ENCODE measurements around the gene SRRT. TPM values are rescaled to one million over a fixed set of nuclear protein-coding genes. Genes with fewer than 3 reads are reported as not detected.

Gene SRRT
- total and polyA plus RNA-seq, 7 donors: 31.8 to 106 (median 45.6) TPM

DNA sequence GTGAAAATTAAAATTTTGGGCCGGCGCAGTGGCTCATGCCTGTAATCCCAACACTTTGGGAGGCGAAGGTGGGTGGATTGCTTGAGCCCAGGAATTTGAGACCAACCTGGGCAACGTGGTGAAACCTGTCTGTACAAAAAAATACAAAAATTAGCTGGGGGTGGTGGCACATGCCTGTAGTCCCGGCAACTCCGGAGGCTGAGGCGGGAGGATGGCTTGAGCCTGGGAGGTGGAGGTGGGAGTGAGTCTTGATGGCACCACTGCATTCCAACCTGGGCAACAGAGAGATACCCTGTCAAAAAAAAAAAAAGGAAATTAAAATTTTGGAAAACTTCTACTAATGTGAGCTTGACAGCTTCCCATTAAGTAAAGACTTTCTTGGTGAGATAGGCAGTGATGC, 3.1 kb downstream of the SRRT start:
- Histone ChIP-seq H3K4me3 (no peak overlapping the region), H3K27ac (no peak overlapping the region), H3K9me3 (no peaks in the 10 kb centered on the region), H3K4me1 (peaks cover 0 to 38% (median 32%) of the 10 kb centered on the region in 4 donors), H3K27me3 (no peaks in the 10 kb centered on the region), H3K36me3 (peaks cover 16 to 57% (median 26%) of the 10 kb centered on the region in 4 donors)
- intact Hi-C loops (cut with DNase I): loop anchor here (10.0 kb wide), 1 partner anchor 263 kb away; the partner anchor contains the start of gene MOSPD3
- TF ChIP-seq, protein P1, sequence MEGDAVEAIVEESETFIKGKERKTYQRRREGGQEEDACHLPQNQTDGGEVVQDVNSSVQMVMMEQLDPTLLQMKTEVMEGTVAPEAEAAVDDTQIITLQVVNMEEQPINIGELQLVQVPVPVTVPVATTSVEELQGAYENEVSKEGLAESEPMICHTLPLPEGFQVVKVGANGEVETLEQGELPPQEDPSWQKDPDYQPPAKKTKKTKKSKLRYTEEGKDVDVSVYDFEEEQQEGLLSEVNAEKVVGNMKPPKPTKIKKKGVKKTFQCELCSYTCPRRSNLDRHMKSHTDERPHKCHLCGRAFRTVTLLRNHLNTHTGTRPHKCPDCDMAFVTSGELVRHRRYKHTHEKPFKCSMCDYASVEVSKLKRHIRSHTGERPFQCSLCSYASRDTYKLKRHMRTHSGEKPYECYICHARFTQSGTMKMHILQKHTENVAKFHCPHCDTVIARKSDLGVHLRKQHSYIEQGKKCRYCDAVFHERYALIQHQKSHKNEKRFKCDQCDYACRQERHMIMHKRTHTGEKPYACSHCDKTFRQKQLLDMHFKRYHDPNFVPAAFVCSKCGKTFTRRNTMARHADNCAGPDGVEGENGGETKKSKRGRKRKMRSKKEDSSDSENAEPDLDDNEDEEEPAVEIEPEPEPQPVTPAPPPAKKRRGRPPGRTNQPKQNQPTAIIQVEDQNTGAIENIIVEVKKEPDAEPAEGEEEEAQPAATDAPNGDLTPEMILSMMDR (IDR thresholded peaks at IDR 0.05): no peak
- TF ChIP-seq POLR2A (IDR thresholded peaks at IDR 0.05) (no peak), EP300 (IDR thresholded peaks at IDR 0.05) (no peak), POLR2AphosphoS5 (IDR thresholded peaks at IDR 0.05) (no peak)
- 85 to 89% methylated on average over 7 of the region's 7 CpGs for WGBS, 2 donors
- DNase-seq: no peak

DNA sequence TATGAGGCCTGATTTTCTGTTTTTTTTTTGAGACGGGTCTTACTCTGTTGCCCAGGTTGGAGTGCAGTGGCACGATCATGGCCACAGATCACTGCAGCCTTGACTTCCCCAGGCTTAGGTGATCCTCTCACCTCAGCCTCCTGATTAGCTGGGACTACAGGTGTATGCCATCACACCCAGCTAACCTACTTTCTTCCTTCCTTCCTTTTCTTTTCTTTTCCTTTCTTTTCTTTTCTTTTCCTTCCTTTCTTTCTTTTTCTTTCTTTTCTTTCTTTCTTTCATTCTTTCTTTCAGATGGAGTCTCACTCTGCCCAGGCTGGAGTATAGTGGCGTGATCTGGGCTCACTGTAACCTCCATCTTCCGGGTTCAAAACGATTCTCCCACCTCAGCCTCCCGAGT, 3.8 kb downstream of the SRRT start:
- Histone ChIP-seq H3K27me3 (no peaks in the 10 kb centered on the region), H3K27ac (no peak overlapping the region), H3K4me1 (peaks cover 0 to 38% (median 32%) of the 10 kb centered on the region in 4 donors), H3K4me3 (no peak overlapping the region), H3K36me3 (peaks cover 19 to 57% (median 28%) of the 10 kb centered on the region in 4 donors), H3K9me3 (no peaks in the 10 kb centered on the region)
- 72 to 88% methylated on average over 6 of the region's 6 CpGs for WGBS, 2 donors
- no peak for DNase-seq
- TF ChIP-seq EP300 (IDR thresholded peaks at IDR 0.05): no peak
- TF ChIP-seq POLR2A (IDR thresholded peaks at IDR 0.05): no peak
- TF ChIP-seq POLR2AphosphoS5 (IDR thresholded peaks at IDR 0.05): no peak
- TF ChIP-seq, protein P1 (IDR thresholded peaks at IDR 0.05): no peak
- intact Hi-C loops (cut with DNase I): loop anchor here (10.0 kb wide), 1 partner anchor 264 kb away; the partner anchor contains the start of gene MOSPD3

DNA sequence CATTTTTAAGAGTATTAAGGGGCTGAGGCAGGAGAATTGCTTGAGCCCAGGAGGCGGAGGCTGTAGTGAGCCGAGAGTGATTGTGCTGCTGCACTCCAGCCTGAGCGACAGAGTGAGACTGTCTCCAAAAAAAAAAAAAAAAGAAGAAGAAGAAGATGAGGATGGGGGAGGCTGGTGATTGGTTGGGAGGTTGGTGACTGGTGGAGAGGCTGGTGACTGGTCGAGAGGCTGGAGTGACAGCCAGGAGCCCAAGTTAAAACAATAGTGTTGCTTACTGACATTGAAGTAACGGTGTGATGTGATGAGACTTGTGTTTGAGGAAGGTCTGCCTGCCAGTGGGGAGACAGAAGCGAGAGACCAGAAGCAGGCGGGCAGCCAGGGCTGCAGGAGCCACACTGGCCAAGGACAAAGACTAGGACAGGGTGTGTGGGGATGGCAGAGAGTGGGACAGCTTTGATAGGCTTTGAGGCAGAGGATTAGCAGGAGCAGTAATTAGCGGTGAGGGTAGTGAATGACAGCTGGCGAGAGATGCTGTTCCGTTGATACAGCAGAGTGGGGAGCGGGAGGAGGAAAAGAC, 4.9 kb downstream of the SRRT start:
- TF ChIP-seq POLR2A (IDR thresholded peaks at IDR 0.05) (no peak), POLR2AphosphoS5 (IDR thresholded peaks at IDR 0.05) (no peak), EP300 (IDR thresholded peaks at IDR 0.05) (no peak)
- TF ChIP-seq, protein P1 (IDR thresholded peaks at IDR 0.05): no peak
- no peak overlapping the region for H3K27ac ChIP-seq
- no peaks in the 10 kb centered on the region for H3K27me3 ChIP-seq
- no peak overlapping the region for H3K4me3 ChIP-seq
- DNase-seq: no peak
- intact Hi-C loops (cut with DNase I): loop anchor here (10.0 kb wide), 1 partner anchor 265 kb away; the partner anchor contains the start of gene MOSPD3
- WGBS, 2 donors: 89 to 95% methylated on average over 11 of the region's 11 CpGs
- peaks cover 0 to 30% (median 24%) of the 10 kb centered on the region in 4 donors for H3K4me1 ChIP-seq
- H3K36me3 ChIP-seq: peaks cover 28 to 64% (median 38%) of the 10 kb centered on the region in 4 donors
- no peaks in the 10 kb centered on the region for H3K9me3 ChIP-seq

DNA sequence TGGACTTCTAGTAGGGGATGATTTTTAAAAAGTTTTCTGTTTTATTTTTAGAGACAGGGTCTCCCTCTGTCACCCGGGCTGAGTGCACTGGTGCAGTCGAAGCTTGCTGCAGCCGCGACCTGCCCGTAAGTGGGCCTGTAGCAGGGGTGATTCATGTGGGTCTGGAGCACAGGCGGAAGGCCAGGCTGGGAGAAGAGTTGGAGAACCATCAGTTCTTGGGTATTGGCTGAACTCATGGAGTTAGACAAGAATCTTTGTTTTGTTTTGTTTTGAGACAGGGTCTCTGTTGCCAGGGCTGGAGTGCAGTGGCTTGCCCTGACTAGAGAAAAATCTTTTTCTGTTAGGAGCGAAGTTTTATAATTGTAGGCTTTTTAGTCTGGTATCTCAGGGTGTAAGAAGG, 5.7 kb downstream of the SRRT start:
- WGBS, 2 donors: 93 to 94% methylated on average over 7 of the region's 7 CpGs
- DNase-seq: no peak
- TF ChIP-seq, protein P1 (IDR thresholded peaks at IDR 0.05): no peak
- TF ChIP-seq EP300 (IDR thresholded peaks at IDR 0.05): no peak
- no peak for TF ChIP-seq POLR2A (IDR thresholded peaks at IDR 0.05)
- TF ChIP-seq POLR2AphosphoS5 (IDR thresholded peaks at IDR 0.05): no peak
- peaks cover 0 to 29% (median 22%) of the 10 kb centered on the region in 4 donors for H3K4me1 ChIP-seq
- intact Hi-C loops (cut with DNase I): no loop called here
- no peak overlapping the region for H3K27ac ChIP-seq
- no peaks in the 10 kb centered on the region for H3K9me3 ChIP-seq
- H3K4me3 ChIP-seq: no peak overlapping the region
- no peaks in the 10 kb centered on the region for H3K27me3 ChIP-seq
- peaks cover 37 to 73% (median 46%) of the 10 kb centered on the region in 4 donors for H3K36me3 ChIP-seq

Data from sigmoid colon (tissue), 7 donors.